Posterior cingulate gyrus (tissue), 11 donors: Measurements from ENCODE around the gene HCN4.

ENCODE experiments used
- DNase-seq, 10 donors: peaks; one replicate each; pipeline versions ENCODE4 v3.0.0 to v3.0.0-alpha.2; 2020 to 2021; ENCODE audit warnings: mixed read lengths in 3 of 10
- intact Hi-C: fragments of 100-400 bp; cut with DNase I; formaldehyde crosslinking; loops from one replicate; pipeline ENCODE4 v1.15.1; 2023

HCN4 gene

GRCh38 chr15:73352082-73352481, 16.7 kb downstream of the HCN4 start:
- intact Hi-C loops = no loop called here
- DNase-seq = peak in 7 of 10 donors; percentile 26 to 88 (median 29)

GRCh38 chr15:73349191-73349590, 19.6 kb downstream of the HCN4 start:
- DNase-seq = no peak
- intact Hi-C loops = no loop called here

GRCh38 chr15:73346735-73347312, 21.9 kb downstream of the HCN4 start:
- intact Hi-C loops = no loop called here
- no peak for DNase-seq

GRCh38 chr15:73345658-73346057, 23.1 kb downstream of the HCN4 start:
- no peak for DNase-seq
- intact Hi-C loops = no loop called here

- DNase-seq = no peak
- intact Hi-C loops = no loop called here
Observed at GRCh38 chr15:73344056-73344455, 24.7 kb downstream of the HCN4 start.

GRCh38 chr15:73341886-73342600, 26.7 kb downstream of the HCN4 start:
- intact Hi-C loops = no loop called here
- DNase-seq = peak in 1 of 10 donors; percentile 23

GRCh38 chr15:73340502-73341192, 28.1 kb downstream of the HCN4 start:
- peak in 1 of 10 donors; percentile 26 for DNase-seq
- intact Hi-C loops = no loop called here

GRCh38 chr15:73338606-73339374, 30.0 kb downstream of the HCN4 start:
- intact Hi-C loops = no loop called here
- DNase-seq = peak in 3 of 10 donors; percentile 32 to 57 (median 54)

GRCh38 chr15:73338058-73338457, 30.7 kb downstream of the HCN4 start:
- DNase-seq = peak in 1 of 10 donors; percentile 50
- intact Hi-C loops = no loop called here

GRCh38 chr15:73337187-73337586, 31.6 kb downstream of the HCN4 start:
- intact Hi-C loops = no loop called here
- DNase-seq = peak in 2 of 10 donors; percentile 5 to 18

GRCh38 chr15:73336756-73337155, 32.0 kb downstream of the HCN4 start:
- intact Hi-C loops = no loop called here
- DNase-seq = peak in 3 of 10 donors; percentile 30 to 52 (median 39)

GRCh38 chr15:73335471-73335870, 33.3 kb downstream of the HCN4 start:
- intact Hi-C loops = no loop called here

GRCh38 chr15:73335026-73335425, 33.7 kb downstream of the HCN4 start:
- peak in 3 of 10 donors; percentile 40 to 71 (median 47) for DNase-seq
- intact Hi-C loops = no loop called here

More at GRCh38 chr15:73335471-73335870, 33.3 kb downstream of the HCN4 start:
- DNase-seq = peak in 3 of 10 donors; percentile 57 to 68 (median 59)

- peak in 3 of 10 donors; percentile 21 to 69 (median 53) for DNase-seq
- intact Hi-C loops = no loop called here
Observed at GRCh38 chr15:73334086-73334485, 34.7 kb downstream of the HCN4 start.

- intact Hi-C loops = no loop called here
- peak in 3 of 10 donors; percentile 6 to 47 (median 24) for DNase-seq
Observed at GRCh38 chr15:73333001-73333400, 35.8 kb downstream of the HCN4 start.

GRCh38 chr15:73331991-73332925, 36.5 kb downstream of the HCN4 start:
- intact Hi-C loops = no loop called here

GRCh38 chr15:73331501-73331900, 37.3 kb downstream of the HCN4 start:
- DNase-seq = peak in 3 of 10 donors; percentile 29 to 57 (median 55)
- intact Hi-C loops = no loop called here

More at GRCh38 chr15:73331991-73332925, 36.5 kb downstream of the HCN4 start:
- DNase-seq = peak in 3 of 10 donors; percentile 59 to 69 (median 65)

GRCh38 chr15:73330206-73331051, 38.3 kb downstream of the HCN4 start:
- DNase-seq = peak in 3 of 10 donors; percentile 71 to 81 (median 76)
- intact Hi-C loops = no loop called here
